NCI-H748 (cell line): ENCODE results near the gene DAPK3.

ENCODE experiments used
- DNase-seq: peaks from one replicate; lab custom pipeline; 2025; ENCODE audit not compliant: unreplicated experiment; lab: John Stamatoyannopoulos, UW

The DAPK3 gene

GRCh38 chr19:3919793-3920192 is 51.1 kb downstream of the DAPK3 start:
- DNase-seq, result no peak

- DNase-seq, result no peak
These were observed 54.9 kb downstream of the DAPK3 start for GRCh38 chr19:3916033-3916432.

- DNase-seq, result no peak
These were observed 56.7 kb downstream of the DAPK3 start for GRCh38 chr19:3914199-3914598.

GRCh38 chr19:3910105-3910504 is 60.8 kb downstream of the DAPK3 start:
- DNase-seq, result no peak
